ENCODE data around the gene IFI27L1. TPM values are rescaled to one million over a fixed set of nuclear protein-coding genes. Genes with fewer than 3 reads are reported as not detected.

IFI27L1 gene
- total RNA-seq, 1 experiment from 2014 or later: 19.6 TPM

DNA sequence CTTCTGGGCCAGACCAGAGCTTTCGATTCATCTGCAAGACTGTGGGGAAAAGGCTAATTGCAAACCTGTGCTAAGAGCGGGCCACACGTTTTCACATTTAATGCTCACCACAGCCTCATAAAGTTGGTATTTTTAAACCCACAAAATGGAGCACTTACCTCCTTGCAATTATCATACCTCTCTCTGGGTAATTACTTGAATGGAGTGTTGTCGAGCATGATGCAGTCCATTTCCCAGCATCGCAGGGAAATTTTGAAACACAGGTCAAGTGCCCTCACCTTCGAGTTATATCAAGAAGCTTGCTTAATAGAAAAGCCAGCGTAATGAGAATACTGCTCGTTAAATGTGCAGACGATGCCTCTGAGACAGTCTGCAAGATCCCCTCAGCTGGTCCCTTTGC is 57.1 kb downstream of the IFI27L1 start:
- no TSS peak for BruUV-seq (replicated peaks)
- Histone ChIP-seq H3K4me3 (ENCODE audit: low read depth in 2 of 2, low read length in 2 of 2) (no peak overlapping the region), H3K36me3 (ENCODE audit: control insufficient read depth, insufficient read depth, low read length) (no peaks in the 10 kb centered on the region), H3K27me3 (ENCODE audit: control insufficient read depth, insufficient read depth, low read length) (no peaks in the 10 kb centered on the region), H3K4me1 (ENCODE audit: control insufficient read depth, insufficient read depth, low read length) (no peaks in the 10 kb centered on the region), H3K9me3 (ENCODE audit: control insufficient read depth, insufficient read depth, low read depth, low read length) (no peaks in the 10 kb centered on the region), H3K27ac (ENCODE audit: low read length) (no peak overlapping the region)
- DNase-seq (ENCODE audit: low read depth, low spot score): no peak
- POLR2A ChIA-PET: no interaction called here
- TF ChIP-seq SIN3A (IDR thresholded peaks at IDR 0.05; ENCODE audit: borderline replicate concordance, insufficient read depth, low read depth, low read length) (no peak), TCF7L2 (IDR thresholded peaks at IDR 0.05; ENCODE audit: low read depth, low read length) (no peak), POLR2AphosphoS5 (IDR thresholded peaks at IDR 0.05; ENCODE audit: low read depth, low read length) (no peak)
- TF ChIP-seq, protein P1, sequence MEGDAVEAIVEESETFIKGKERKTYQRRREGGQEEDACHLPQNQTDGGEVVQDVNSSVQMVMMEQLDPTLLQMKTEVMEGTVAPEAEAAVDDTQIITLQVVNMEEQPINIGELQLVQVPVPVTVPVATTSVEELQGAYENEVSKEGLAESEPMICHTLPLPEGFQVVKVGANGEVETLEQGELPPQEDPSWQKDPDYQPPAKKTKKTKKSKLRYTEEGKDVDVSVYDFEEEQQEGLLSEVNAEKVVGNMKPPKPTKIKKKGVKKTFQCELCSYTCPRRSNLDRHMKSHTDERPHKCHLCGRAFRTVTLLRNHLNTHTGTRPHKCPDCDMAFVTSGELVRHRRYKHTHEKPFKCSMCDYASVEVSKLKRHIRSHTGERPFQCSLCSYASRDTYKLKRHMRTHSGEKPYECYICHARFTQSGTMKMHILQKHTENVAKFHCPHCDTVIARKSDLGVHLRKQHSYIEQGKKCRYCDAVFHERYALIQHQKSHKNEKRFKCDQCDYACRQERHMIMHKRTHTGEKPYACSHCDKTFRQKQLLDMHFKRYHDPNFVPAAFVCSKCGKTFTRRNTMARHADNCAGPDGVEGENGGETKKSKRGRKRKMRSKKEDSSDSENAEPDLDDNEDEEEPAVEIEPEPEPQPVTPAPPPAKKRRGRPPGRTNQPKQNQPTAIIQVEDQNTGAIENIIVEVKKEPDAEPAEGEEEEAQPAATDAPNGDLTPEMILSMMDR (IDR thresholded peaks at IDR 0.05): no peak
- TF ChIP-seq, protein P2, sequence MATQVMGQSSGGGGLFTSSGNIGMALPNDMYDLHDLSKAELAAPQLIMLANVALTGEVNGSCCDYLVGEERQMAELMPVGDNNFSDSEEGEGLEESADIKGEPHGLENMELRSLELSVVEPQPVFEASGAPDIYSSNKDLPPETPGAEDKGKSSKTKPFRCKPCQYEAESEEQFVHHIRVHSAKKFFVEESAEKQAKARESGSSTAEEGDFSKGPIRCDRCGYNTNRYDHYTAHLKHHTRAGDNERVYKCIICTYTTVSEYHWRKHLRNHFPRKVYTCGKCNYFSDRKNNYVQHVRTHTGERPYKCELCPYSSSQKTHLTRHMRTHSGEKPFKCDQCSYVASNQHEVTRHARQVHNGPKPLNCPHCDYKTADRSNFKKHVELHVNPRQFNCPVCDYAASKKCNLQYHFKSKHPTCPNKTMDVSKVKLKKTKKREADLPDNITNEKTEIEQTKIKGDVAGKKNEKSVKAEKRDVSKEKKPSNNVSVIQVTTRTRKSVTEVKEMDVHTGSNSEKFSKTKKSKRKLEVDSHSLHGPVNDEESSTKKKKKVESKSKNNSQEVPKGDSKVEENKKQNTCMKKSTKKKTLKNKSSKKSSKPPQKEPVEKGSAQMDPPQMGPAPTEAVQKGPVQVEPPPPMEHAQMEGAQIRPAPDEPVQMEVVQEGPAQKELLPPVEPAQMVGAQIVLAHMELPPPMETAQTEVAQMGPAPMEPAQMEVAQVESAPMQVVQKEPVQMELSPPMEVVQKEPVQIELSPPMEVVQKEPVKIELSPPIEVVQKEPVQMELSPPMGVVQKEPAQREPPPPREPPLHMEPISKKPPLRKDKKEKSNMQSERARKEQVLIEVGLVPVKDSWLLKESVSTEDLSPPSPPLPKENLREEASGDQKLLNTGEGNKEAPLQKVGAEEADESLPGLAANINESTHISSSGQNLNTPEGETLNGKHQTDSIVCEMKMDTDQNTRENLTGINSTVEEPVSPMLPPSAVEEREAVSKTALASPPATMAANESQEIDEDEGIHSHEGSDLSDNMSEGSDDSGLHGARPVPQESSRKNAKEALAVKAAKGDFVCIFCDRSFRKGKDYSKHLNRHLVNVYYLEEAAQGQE (IDR thresholded peaks at IDR 0.05; ENCODE audit: insufficient read depth in 1 of 2, low read depth in 2 of 2, low read length in 1 of 2): no peak
- no peak for ATAC-seq
- CTCF ChIA-PET: interaction anchor here (1.9 kb wide), 1 partner anchor 102 kb away, joined by 7 read pairs; no protein-coding TSS in a partner anchor
- intact Hi-C loops (cut with micrococcal nuclease; ENCODE audit: unreplicated experiment): loop anchor here (5.0 to 10.0 kb wide), 2 partner anchors 86 to 203 kb away; no protein-coding TSS in a partner anchor
- in situ Hi-C loops (cut with HindIII; ENCODE audit: low pct_unique_long_range_greater_than_20kb, low sequenced_read_pairs): no loop called here

DNA sequence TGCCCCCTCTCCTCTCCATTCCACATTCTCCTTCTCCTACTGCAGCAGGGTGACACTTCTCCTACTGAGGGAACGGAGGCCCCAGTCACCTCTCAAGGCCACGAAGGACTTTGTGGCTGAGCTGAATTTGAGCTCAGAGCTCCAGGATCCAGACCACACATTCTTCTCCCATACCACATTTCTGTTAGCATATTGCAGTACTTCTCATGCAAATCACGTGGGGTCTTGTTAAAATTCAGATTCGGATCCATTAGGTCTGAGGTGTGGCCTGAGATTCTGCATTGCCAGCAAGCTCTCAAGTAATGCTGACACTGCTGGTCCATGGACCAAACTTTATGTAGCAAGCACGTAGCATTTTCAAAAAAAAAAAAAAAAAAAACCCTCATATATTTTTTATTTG is 57.9 kb downstream of the IFI27L1 start:
- in situ Hi-C loops (cut with HindIII; ENCODE audit: low pct_unique_long_range_greater_than_20kb, low sequenced_read_pairs): no loop called here

More for the DNA sequence above, 57.9 kb downstream of the IFI27L1 start:
- Histone ChIP-seq H3K36me3 (ENCODE audit: control insufficient read depth, insufficient read depth, low read length) (no peaks in the 10 kb centered on the region), H3K4me1 (ENCODE audit: control insufficient read depth, insufficient read depth, low read length) (no peaks in the 10 kb centered on the region), H3K27me3 (ENCODE audit: control insufficient read depth, insufficient read depth, low read length) (no peaks in the 10 kb centered on the region), H3K9me3 (ENCODE audit: control insufficient read depth, insufficient read depth, low read depth, low read length) (no peaks in the 10 kb centered on the region), H3K27ac (ENCODE audit: low read length) (no peak overlapping the region), H3K4me3 (ENCODE audit: low read depth in 2 of 2, low read length in 2 of 2) (no peak overlapping the region)
- intact Hi-C loops (cut with micrococcal nuclease; ENCODE audit: unreplicated experiment): loop anchor here (5.0 to 10.0 kb wide), 2 partner anchors 87 to 204 kb away; no protein-coding TSS in a partner anchor
- no TSS peak for BruUV-seq (replicated peaks)
- ChIA-PET POLR2A (interaction anchor here (0.6 kb wide), 1 partner anchor 92 kb away, joined by 9 read pairs; no protein-coding TSS in a partner anchor), CTCF (interaction anchor here (1.9 kb wide), 1 partner anchor 103 kb away, joined by 7 read pairs; no protein-coding TSS in a partner anchor)
- ATAC-seq (no peak), DNase-seq (ENCODE audit: low read depth, low spot score) (no peak)
- TF ChIP-seq, protein P2 (IDR thresholded peaks at IDR 0.05; ENCODE audit: insufficient read depth in 1 of 2, low read depth in 2 of 2, low read length in 1 of 2): no peak
- TF ChIP-seq SIN3A (IDR thresholded peaks at IDR 0.05; ENCODE audit: borderline replicate concordance, insufficient read depth, low read depth, low read length): no peak
- TF ChIP-seq TCF7L2 (IDR thresholded peaks at IDR 0.05; ENCODE audit: low read depth, low read length): no peak
- no peak for TF ChIP-seq POLR2AphosphoS5 (IDR thresholded peaks at IDR 0.05; ENCODE audit: low read depth, low read length)
- TF ChIP-seq, protein P1 (IDR thresholded peaks at IDR 0.05): no peak

All from Panc1 (cell line).